Astrocyte (in vitro differentiated cells and primary cell): Measurements from ENCODE around the gene COL5A3. TPM values are rescaled to one million over a fixed set of nuclear protein-coding genes. Genes with fewer than 3 reads are reported as not detected.
A peak's percentile ranks its signal among the peaks of the same experiment; 100 is the strongest.

Source experiments
- DNase-seq: peaks from one replicate; pipeline ENCODE4 v3.0.0-alpha.2; 2010; ENCODE audit warnings: low read depth
- FAIRE-seq: peaks from 2 replicates; lab custom pipeline; 2011; peaks lifted over from hg19 to GRCh38; lab: Jason Lieb, UNC
- H2AFZ ChIP-seq: 2 replicates; pipeline ENCODE4 v1.6.0; 2012; ENCODE audit warnings: low read depth, low read length, inconsistent platforms
- H3K27ac ChIP-seq: 2 replicates; pipeline ENCODE4 v1.5.1; 2011; ENCODE audit warnings: low read depth, low read length, inconsistent platforms
- H3K27me3 ChIP-seq: 2 replicates; pipeline ENCODE4 v1.6.0; 2011; ENCODE audit warnings: low read length, inconsistent platforms; ENCODE audit not compliant: insufficient read depth
- H3K36me3 ChIP-seq: 2 replicates; pipeline ENCODE4 v1.5.1; 2011; ENCODE audit warnings: low read length, inconsistent platforms; ENCODE audit not compliant: insufficient read depth
- H3K4me1 ChIP-seq: 2 replicates; pipeline ENCODE4 v1.5.1; 2011; ENCODE audit warnings: low read length, inconsistent platforms; ENCODE audit not compliant: insufficient read depth
- H3K4me2 ChIP-seq: 2 replicates; pipeline ENCODE4 v1.6.0; 2012; ENCODE audit warnings: low read length, inconsistent platforms
- H3K4me3 ChIP-seq: 2 replicates; pipeline ENCODE4 v1.5.1; 2011; ENCODE audit warnings: low read depth, mild to moderate bottlenecking, low read length, inconsistent platforms; ENCODE audit not compliant: insufficient read depth
- H3K79me2 ChIP-seq: 2 replicates; pipeline ENCODE4 v1.6.0; 2012; ENCODE audit warnings: mild to moderate bottlenecking, low read length, inconsistent platforms; ENCODE audit not compliant: insufficient read depth
- H3K9ac ChIP-seq: 2 replicates; pipeline ENCODE4 v1.6.0; 2012; ENCODE audit warnings: mild to moderate bottlenecking, low read length, inconsistent platforms
- H3K9me3 ChIP-seq: 2 replicates; pipeline ENCODE4 v1.5.1; 2012; ENCODE audit warnings: low read depth, mild to moderate bottlenecking, low read length, inconsistent platforms; ENCODE audit not compliant: insufficient read depth
- H4K20me1 ChIP-seq: 2 replicates; pipeline ENCODE4 v1.6.0; 2012; ENCODE audit warnings: low read length, inconsistent platforms; ENCODE audit not compliant: insufficient read depth
- H3K27ac Mint-ChIP-seq: one replicate; pipeline ENCODE4 v1.8.0; 2021; ENCODE audit warnings: mild to moderate bottlenecking, mixed read lengths; ENCODE audit not compliant: unreplicated experiment
- H3K27me3 Mint-ChIP-seq: one replicate; pipeline ENCODE4 v1.8.0; 2021; ENCODE audit warnings: low read depth, mixed read lengths; ENCODE audit not compliant: unreplicated experiment
- H3K36me3 Mint-ChIP-seq: one replicate; pipeline ENCODE4 v1.8.0; 2021; ENCODE audit warnings: low read depth, mixed read lengths; ENCODE audit not compliant: unreplicated experiment
- H3K4me1 Mint-ChIP-seq: one replicate; pipeline ENCODE4 v1.8.0; 2021; ENCODE audit warnings: low read depth, mixed read lengths; ENCODE audit not compliant: unreplicated experiment
- H3K4me3 Mint-ChIP-seq: one replicate; pipeline ENCODE4 v1.8.0; 2021; ENCODE audit warnings: mild to moderate bottlenecking, moderate library complexity, mixed read lengths; ENCODE audit not compliant: unreplicated experiment
- H3K9me3 Mint-ChIP-seq: one replicate; pipeline ENCODE4 v1.8.0; 2021; ENCODE audit warnings: mild to moderate bottlenecking, mixed read lengths; ENCODE audit not compliant: unreplicated experiment
- EZH2 ChIP-seq: IDR thresholded peaks from 2 replicates; pipeline ENCODE4 v1.6.1; 2012; ENCODE audit warnings: mild to moderate bottlenecking, low read length, inconsistent platforms; ENCODE audit not compliant: insufficient read depth
- total RNA-seq: library from RNA; stranded (reverse); gene quantifications from 2 replicates; pipeline ENCODE4 v1.2.1, GENCODE V29; 2021
- TF ChIP-seq, protein P1 (sequence below): IDR thresholded peaks from 2 replicates; pipeline ENCODE4 v1.5.1; 2011; ENCODE audit warnings: low read depth, mild to moderate bottlenecking, inconsistent platforms, low read length, moderate library complexity; ENCODE audit not compliant: insufficient read depth

Gene COL5A3
- total RNA-seq, 1 donor from 2014 or later, result 22.2 TPM

DNA sequence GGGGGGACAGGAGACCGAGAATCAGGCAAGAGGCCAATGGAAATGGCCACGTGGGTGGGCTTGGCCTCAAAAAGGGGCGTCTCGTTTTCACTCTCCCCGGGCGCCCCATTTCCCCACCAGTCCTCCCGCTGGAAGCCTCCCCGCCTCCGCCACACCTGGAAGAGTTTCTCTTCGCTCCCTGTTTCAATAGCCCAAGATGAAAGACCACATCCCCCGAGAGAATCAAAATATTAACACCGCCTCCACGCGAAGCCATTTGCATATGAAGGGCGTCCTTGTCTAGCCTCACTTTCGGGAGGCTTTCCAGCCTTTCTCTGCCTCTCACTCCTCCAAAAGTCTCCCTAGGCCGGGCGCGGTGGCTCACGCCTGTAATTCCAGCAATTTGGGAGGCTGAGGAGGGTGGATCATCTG, 73.3 kb downstream of the COL5A3 start:
- H4K20me1 ChIP-seq, result no peaks in the 10 kb centered on the region
- Mint-ChIP-seq H3K4me1 (peaks cover 3% of the 10 kb centered on the region), H3K27me3 (peaks cover 23% of the 10 kb centered on the region), H3K36me3 (peaks cover 1% of the 10 kb centered on the region), H3K27ac (peak overlapping the region; percentile 75), H3K9me3 (peaks cover 5% of the 10 kb centered on the region), H3K4me3 (peak overlapping the region; percentile 82)
- FAIRE-seq (no peak), DNase-seq (no peak)
- TF ChIP-seq, protein P1, sequence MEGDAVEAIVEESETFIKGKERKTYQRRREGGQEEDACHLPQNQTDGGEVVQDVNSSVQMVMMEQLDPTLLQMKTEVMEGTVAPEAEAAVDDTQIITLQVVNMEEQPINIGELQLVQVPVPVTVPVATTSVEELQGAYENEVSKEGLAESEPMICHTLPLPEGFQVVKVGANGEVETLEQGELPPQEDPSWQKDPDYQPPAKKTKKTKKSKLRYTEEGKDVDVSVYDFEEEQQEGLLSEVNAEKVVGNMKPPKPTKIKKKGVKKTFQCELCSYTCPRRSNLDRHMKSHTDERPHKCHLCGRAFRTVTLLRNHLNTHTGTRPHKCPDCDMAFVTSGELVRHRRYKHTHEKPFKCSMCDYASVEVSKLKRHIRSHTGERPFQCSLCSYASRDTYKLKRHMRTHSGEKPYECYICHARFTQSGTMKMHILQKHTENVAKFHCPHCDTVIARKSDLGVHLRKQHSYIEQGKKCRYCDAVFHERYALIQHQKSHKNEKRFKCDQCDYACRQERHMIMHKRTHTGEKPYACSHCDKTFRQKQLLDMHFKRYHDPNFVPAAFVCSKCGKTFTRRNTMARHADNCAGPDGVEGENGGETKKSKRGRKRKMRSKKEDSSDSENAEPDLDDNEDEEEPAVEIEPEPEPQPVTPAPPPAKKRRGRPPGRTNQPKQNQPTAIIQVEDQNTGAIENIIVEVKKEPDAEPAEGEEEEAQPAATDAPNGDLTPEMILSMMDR, result no peak
- no peak for TF ChIP-seq EZH2
- peaks cover 21% of the 10 kb centered on the region for H3K4me1 ChIP-seq
- no peak overlapping the region for H3K27ac ChIP-seq
- no peak overlapping the region for H3K4me3 ChIP-seq
- H3K9ac ChIP-seq, result no peak overlapping the region
- H2AFZ ChIP-seq, result no peak overlapping the region
- H3K27me3 ChIP-seq, result peaks cover 25% of the 10 kb centered on the region
- H3K9me3 ChIP-seq, result peaks cover 2% of the 10 kb centered on the region
- no peak overlapping the region for H3K4me2 ChIP-seq
- H3K36me3 ChIP-seq, result no peaks in the 10 kb centered on the region
- H3K79me2 ChIP-seq, result no peaks in the 10 kb centered on the region

DNA sequence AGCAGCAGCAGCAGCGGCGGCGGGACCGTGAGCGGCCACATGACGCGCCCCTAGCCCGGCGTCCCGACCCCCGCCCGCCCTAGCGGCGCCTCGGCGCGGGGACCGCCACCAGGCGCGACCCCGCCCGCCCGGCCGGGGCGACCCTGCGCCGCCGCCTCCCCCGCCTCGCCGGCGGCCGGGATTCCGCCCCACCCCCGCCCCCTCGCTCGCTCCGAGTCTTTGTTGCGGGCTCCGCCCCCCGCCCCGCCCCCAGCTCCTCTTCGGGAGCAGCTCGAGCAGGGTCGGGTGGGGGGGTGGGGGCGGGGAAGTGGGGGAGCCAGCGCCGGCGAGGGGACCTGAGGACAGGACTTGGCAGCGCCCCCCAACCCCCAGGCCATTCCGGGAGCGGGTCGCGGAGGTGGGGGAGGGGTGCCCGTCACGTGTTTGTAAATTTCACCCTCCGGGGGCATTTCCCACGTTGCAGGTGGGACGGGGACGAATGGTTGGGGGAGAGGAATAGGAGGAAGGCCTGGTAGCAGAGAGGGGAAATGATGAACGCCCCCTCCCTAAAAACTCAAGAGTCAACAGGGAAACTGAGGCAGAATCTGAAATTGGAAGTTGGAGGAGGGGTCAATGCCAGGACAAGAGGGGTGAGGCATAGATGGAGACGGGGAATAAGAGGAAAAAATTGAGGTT, 73.8 kb downstream of the COL5A3 start, which contains the start of gene OLFM2:
Gene OLFM2 (minus strand): TSS at position 190 of the 675 bp plus-strand sequence. CDS start 149 bp downstream, at position 41.
- DNase-seq (no peak), FAIRE-seq (no peak)
- no peak within 1 kb of the TSS for H3K4me3 ChIP-seq
- Mint-ChIP-seq H3K9me3 (peaks cover 1% of the 10 kb centered on the region), H3K36me3 (peaks cover 1% of the 10 kb centered on the region), H3K27ac (peak within 1 kb of the TSS; percentile 75), H3K4me3 (peak within 1 kb of the TSS; percentile 86), H3K4me1 (peaks cover 3% of the 10 kb centered on the region), H3K27me3 (peaks cover 23% of the 10 kb centered on the region)
- no peak within 1 kb of the TSS for H2AFZ ChIP-seq
- H3K79me2 ChIP-seq, result no peaks in the 10 kb centered on the region
- peaks cover 21% of the 10 kb centered on the region for H3K4me1 ChIP-seq
- no peaks in the 10 kb centered on the region for H4K20me1 ChIP-seq
- no peaks in the 10 kb centered on the region for H3K9me3 ChIP-seq
- no peak within 1 kb of the TSS for H3K27ac ChIP-seq
- no peak within 1 kb of the TSS for H3K9ac ChIP-seq
- no peak for TF ChIP-seq EZH2
- TF ChIP-seq, protein P1, result no peak
- H3K36me3 ChIP-seq, result no peaks in the 10 kb centered on the region
- H3K4me2 ChIP-seq, result peak within 1 kb of the TSS; percentile 67
- H3K27me3 ChIP-seq, result peaks cover 25% of the 10 kb centered on the region
